HL-60/S4 treated with retinoic acid at 250 ng/mL for 4 days and 3 days (cell line): ENCODE data around the gene PHC2.

Experiments
- in situ Hi-C: fragments of 300-500 bp; cut with MboI; formaldehyde crosslinking; loops from 2 replicates; pipeline ENCODE4 v1.7.0; 2022; ENCODE audit warnings: low sequenced_read_pairs

The PHC2 gene

GRCh38 chr1:33372162-33372561 lies 58.7 kb downstream of the PHC2 start:
- in situ Hi-C loops, result no loop called here

- in situ Hi-C loops, result no loop called here
Measured at GRCh38 chr1:33371334-33371733, 59.6 kb downstream of the PHC2 start.

GRCh38 chr1:33370827-33371226 lies 60.1 kb downstream of the PHC2 start:
- in situ Hi-C loops, result no loop called here

GRCh38 chr1:33370301-33370700 lies 60.6 kb downstream of the PHC2 start:
- in situ Hi-C loops, result no loop called here

- in situ Hi-C loops, result no loop called here
Measured at GRCh38 chr1:33369764-33370163, 61.1 kb downstream of the PHC2 start.

- in situ Hi-C loops, result no loop called here
Measured at GRCh38 chr1:33369081-33369480, 61.8 kb downstream of the PHC2 start.

GRCh38 chr1:33368431-33368830 lies 62.5 kb downstream of the PHC2 start:
- in situ Hi-C loops, result no loop called here

GRCh38 chr1:33367485-33368405 lies 63.1 kb downstream of the PHC2 start:
- in situ Hi-C loops, result no loop called here

GRCh38 chr1:33366762-33367484 lies 64.0 kb downstream of the PHC2 start:
- in situ Hi-C loops, result no loop called here

- in situ Hi-C loops, result no loop called here
Measured at GRCh38 chr1:33365560-33365997, 65.3 kb downstream of the PHC2 start.

- in situ Hi-C loops, result no loop called here
Measured at GRCh38 chr1:33364565-33364918, 66.4 kb downstream of the PHC2 start.

- in situ Hi-C loops, result no loop called here
Measured at GRCh38 chr1:33363470-33363861, 67.4 kb downstream of the PHC2 start.

GRCh38 chr1:33363021-33363420 lies 67.9 kb downstream of the PHC2 start:
- in situ Hi-C loops, result no loop called here

GRCh38 chr1:33361532-33362235 lies 69.2 kb downstream of the PHC2 start:
- in situ Hi-C loops, result no loop called here

- in situ Hi-C loops, result no loop called here
Measured at GRCh38 chr1:33360367-33360766, 70.5 kb downstream of the PHC2 start.

- in situ Hi-C loops, result no loop called here
Measured at GRCh38 chr1:33359931-33360330, 71.0 kb downstream of the PHC2 start.

- in situ Hi-C loops, result no loop called here
Measured at GRCh38 chr1:33358795-33359503, 71.9 kb downstream of the PHC2 start.

- in situ Hi-C loops, result no loop called here
Measured at GRCh38 chr1:33358114-33358794, 72.6 kb downstream of the PHC2 start.

GRCh38 chr1:33357099-33357498 lies 73.8 kb downstream of the PHC2 start:
- in situ Hi-C loops, result no loop called here

- in situ Hi-C loops, result no loop called here
Measured at GRCh38 chr1:33354707-33355316, 76.1 kb downstream of the PHC2 start.
